Hematopoietic multipotent progenitor cell treated with erythropoietin and hydrocortisone succinate and interleukin-3 and kit ligand, for 15 days (in vitro differentiated cells): ENCODE measurements around the gene CDH22.

Experiments used
- DNase-seq: peaks from one replicate; pipeline ENCODE4 v3.0.0-alpha.2; 2015; ENCODE audit warnings: low spot score

CDH22 gene

DNA sequence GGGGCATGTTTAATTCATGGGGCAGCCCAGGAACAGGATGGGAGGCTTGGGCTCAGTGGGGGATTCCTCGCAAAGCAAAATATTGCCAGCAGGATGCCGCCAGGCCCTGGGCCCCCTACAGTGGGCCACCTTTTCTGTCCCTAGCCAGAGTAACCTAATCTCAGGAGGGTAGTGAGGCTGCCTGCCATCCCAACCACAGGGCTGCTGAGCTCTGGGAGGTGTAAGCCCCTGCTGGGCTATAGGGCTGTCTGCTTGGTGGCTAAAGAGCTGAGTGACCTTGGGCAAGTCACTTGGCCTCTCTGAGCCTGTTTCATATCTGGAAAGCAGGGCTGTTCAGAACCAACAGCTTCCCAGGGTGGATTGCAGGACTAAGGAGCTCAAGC is 35.7 kb upstream of the CDH22 start:
- DNase-seq: no peak

DNA sequence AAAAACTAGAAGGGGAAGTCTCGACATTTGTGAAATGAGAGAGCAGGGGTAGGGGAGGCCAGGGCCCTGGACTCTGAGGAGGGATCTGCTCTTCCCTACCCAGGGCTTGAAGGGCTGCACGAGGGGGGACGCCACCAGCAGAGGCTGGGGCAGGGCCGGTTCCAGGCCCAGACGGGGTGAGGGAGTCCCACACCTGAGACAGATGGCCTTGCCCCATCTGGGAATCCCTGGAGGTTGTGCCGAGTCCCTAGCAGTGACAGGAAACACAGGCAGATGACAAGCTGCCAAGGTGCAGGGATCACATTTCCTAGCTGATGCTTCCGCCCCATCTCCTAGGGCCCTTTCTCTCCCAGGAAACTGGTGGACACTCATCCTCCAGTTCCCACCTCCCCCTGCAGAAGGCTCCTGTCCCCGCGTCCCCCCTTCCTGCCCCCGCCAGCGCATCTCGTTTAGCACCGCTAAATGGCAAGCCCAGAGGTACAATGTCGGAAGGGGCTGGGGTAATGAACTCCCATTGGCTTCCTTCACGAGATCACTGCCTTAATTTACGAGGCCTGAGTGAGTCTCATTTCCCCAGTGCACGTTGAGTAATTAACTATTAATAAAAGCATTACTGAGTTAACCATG is 35.2 kb upstream of the CDH22 start:
- DNase-seq: no peak

DNA sequence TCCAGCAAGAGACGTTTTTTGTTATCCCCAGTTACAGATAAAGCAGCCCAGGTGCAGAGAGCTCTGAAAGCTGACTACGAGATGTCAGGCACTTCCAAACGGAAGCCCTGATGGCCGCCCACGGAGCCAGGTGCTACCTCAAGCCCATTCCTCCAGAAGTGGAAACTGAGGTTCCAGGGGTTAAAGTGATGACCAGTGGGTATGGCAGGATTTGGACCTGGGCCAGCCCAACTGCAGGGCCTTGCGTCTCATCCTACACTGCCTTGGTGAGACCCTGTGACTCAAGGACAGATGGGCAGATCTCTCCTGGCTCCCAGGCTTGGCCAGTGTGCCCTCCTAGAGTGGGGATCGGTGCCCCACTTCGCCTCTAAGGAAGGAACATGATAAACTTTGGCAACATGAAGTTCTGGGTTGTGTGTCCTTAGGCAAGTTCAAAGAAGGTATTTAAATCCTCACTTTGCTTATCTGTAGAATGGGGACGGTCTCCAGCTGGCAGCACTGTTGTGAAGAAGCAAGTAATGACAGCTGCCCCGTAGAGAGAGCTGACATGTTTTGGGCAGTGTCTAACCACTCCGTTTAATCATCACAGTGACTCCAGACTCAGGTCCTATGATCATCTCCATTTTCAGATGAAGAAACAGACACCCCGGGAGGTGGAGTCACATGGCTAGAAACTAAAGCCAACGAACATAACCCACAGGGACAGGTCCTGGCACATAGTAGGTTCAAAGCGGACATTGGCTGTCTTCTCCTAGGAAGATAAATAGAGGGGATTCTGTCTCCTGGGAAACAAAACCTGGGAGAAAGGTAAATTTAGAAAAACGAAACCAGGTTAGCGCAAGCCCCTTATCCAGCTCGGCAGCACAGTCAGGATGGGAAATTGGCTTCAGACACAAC is 34.4 kb upstream of the CDH22 start:
- DNase-seq: no peak

DNA sequence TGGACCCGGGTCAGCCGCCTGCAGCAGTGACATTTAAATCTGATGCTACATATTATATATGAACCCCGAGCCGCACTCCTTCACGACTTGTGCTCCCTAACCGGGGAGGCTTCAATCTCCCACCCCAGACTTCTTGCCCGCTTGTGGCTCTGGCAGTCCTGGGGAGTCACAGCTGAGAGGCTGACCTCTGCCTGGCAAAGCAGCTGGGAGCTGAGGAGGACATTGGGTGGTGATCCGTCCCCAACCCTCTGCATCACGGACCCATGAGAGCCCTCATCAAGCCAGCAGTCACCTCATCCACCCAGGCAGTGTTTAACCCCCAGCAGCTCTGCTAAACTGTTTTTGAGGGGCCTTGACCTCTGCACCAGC is 33.7 kb upstream of the CDH22 start:
- no peak for DNase-seq

DNA sequence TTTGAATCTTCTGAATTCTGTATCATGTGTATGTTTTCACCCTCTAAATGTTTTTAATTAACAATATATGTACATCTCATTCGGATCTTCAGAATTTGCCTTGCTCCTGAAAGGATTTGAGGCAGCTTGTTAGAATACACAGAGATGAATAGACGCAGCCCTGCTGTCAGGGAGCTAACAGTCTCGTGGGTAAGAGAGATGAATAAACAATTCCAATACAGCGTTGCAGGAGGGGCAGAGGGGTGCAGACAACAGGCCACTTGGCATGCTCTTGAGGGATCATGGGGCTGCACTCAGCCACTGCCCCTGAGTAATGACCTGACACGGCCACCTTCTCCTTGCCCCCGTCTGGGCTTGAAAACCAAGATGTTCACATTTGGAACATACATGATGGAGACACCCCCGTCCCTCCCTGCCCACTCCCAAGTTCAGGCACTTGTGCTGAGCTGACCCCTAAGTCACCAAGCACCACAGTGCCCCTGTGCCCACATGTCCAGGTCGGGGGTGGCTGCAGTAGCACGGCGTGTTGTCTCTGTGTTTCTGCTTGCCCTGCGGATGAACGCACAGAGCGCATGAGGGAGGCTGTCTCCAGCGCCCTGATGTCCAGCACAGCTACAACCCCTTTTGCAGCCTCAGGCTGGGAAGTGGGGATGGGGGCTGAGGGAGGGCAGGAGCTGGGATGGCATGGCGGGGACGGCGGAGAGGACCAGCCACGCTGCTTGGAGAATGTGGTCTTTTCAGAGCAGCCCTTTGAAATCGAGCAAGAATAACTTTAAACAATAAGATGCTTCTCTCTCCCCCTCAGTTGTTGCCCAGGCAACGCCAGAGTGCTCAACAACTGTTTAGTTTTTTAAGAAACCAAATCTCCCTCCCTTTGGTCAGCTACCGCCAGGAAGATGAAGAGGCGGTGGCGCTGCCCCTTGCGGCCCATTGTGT is 33.0 kb upstream of the CDH22 start:
- no peak for DNase-seq

DNA sequence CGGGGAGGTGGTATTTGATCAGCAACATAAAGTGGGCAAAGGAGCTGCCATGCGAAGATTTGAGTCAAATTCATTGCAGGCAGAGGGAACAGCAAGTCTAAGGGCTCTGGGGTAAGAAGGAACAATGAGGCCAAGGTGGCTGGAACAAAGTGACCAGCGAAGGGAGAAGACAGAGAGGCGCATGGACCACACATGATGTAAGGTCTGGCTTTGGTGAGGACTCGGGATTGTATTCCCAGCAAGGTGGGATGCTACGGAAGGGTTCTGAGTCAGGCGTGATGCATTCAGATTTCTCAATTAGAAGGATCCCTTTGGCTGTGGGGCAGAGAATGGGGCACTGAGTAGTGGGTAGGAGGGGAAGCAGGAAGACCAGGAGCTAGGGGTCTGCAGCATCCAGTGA is 30.7 kb upstream of the CDH22 start:
- DNase-seq: no peak

DNA sequence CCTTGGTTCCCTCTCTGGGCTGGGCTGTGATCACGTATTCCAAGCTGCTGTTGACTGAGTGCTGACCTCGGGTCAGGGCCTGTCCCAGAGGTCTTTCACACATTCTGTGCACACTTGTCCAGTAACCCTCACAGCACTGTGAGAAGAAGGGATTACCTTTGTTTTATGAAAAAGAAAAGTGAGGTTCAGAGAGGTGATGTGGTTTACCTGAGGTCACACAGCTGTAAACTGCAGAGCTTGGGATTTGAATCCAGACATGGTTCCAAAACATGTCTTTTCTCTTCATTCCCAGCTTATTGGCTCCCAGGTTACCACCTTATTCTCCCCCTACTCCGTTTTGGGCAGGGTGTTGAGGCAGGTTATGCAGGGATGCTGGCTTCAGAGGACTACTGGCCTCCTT is 28.4 kb upstream of the CDH22 start:
- no peak for DNase-seq

DNA sequence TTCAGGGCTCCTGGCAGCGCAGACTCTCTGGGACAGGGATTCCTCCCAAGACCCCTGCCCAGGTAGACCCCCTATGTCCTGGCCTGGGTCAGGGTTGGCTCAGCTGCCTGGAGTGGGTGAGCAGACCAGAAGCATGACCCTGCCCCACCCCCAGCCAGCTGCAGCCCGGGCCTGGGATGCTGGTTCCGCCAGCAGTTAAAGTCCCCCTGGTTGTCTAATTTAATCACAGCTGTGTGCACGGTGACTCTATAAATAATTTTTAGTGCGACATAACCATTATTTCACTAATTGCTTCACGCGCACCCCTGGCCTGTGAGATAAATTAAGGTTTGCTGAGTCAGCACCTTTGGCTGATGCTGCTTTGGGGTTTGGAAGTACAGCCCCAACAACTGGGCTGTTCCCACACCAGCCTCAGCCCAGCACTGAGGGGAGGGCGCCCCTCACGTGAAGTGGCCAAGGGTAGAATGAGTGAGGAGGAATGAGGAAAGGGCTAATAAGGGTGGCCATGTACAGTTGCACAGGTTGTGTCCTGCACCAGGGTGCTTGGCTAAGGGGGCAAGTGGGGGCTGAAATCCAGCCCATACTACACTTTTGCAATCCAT is 26.1 kb upstream of the CDH22 start:
- DNase-seq: no peak

DNA sequence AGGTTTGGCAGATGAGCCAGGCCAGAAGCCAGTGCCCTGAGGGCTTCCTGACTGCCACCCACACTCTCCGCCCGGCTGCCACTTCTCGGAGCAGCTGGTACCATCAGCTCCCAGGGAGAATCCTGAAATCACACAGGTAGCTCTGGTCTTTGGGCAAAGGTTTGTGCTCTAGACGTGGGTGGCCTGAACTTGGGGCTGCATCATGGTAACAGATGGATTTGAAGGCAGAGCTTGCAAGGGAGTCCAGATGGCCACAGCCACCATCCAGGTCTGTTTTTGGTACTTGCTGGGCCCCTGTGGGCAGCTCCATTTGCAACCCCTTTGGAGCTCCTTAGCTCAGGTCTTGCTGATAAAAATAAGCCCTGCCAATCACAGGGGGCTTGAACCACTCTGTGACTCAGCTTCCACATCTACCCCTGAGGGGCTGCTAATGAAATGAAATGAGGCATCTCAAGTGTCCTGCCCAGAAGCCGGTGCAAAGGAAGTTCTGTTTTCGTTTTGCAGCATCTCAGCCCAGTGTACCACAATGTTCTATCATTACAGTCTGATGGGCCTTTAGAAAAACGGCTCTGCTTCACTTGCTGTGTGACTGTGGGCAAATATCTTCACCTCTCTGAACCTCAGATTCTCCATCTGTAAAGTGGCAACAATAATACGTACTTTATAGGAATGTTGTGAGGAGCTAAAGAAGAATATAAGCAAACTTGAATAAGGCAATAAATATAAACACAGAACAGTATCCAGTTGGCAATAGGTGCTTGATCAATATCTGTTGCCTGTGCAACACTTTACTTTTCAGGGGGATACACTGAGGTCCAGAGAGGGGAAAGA is 25.1 kb upstream of the CDH22 start:
- DNase-seq: no peak

DNA sequence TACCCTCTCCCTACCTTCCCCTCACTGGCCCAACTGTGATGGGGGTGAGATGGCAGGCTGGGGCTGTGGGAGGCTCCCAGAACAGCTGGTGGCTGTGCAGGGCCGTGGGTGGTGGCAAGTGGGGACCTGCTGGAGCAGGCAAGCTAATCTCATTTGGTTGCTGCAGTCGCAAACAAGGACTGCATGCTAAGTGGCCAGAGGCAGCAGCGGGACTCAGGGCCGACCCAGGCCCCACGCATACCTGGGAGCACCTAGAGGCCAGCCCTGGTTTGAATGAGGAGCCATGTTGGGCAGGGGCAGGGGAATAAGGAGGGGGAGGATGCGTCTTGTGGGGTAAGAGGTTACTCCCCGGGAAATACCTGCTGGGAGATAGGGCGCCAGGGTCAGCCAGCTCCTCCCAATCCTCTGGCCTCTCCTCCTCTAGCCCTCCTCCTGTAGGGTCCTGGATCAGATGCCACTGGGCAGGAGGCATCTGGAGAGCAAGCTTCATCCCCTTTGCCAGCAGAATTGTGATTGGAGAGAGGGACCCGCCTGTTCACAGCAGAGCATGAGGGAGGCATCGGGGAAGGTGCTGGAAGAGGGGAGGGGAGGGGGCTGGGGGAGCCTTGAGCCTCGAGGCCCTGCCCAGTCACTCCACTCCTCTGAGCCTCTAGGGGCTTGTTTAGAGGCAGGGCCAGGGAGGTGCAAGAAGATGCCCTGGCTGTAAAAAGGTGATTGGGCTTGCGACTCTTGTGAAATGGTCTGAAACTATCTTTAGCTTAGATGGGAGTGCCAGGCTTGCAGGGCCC is 24.3 kb upstream of the CDH22 start:
- DNase-seq: no peak

DNA sequence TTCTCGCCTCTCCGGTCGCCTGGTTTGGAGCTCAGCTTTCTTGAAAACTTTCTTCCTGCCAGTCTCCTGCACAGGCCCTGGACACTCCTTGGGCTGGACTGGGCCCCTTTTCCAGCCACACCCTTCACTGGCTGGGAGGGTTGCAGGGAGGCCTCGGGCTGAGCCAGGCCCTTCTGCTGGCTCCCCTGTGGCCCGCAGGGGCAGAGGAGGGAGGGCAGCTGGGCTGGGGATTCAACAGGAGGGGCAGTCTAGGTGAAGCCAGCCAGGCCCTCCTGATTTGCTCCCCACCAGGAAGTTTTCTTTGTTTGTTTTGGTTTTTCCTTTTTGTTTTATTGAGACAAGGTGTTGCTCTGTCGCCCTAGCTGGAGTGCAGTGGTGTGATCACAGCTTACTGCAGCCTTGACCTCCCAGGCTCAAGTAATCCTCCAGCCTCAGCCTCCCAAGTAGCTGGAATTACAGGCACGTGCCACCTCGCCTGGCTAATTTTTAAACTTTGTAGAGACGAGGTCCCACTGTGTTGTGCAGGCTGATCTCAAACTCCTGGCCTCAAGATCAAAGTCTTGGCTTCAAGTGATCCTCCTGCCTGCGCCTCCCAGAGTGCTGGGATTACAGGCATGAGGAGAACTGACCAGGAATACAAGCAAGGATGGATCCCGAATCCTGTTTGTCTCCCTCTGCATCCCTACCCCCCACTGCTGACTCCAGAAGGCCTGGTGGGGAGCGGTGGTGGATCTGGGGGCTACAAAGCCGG is 23.5 kb upstream of the CDH22 start:
- no peak for DNase-seq

DNA sequence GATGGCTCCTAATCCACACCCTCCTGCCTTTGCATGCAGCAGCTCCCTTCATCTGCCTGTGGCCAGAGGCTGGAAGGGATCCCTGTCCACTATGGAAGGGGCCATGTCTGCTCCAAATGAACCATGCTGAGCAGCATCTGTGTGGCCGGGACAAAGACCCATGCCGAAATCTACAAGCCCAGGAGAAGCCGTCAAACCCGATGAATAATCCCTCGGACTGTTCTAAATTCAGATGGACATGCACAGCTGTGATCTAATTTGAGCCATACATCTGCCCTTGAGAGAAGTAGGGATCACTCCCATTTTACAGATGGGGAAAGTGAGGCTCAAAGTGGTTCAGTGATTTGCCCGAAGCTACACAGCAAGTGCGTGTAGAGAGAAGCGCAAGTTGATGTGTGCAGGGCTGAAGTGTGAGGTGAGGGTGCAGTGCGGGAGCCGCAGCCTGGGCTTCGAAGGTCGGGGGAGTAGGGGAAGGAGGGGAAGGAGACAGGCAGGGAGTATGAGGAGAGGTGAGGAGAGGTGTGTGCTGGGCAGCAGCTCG is 22.6 kb upstream of the CDH22 start:
- DNase-seq: no peak

DNA sequence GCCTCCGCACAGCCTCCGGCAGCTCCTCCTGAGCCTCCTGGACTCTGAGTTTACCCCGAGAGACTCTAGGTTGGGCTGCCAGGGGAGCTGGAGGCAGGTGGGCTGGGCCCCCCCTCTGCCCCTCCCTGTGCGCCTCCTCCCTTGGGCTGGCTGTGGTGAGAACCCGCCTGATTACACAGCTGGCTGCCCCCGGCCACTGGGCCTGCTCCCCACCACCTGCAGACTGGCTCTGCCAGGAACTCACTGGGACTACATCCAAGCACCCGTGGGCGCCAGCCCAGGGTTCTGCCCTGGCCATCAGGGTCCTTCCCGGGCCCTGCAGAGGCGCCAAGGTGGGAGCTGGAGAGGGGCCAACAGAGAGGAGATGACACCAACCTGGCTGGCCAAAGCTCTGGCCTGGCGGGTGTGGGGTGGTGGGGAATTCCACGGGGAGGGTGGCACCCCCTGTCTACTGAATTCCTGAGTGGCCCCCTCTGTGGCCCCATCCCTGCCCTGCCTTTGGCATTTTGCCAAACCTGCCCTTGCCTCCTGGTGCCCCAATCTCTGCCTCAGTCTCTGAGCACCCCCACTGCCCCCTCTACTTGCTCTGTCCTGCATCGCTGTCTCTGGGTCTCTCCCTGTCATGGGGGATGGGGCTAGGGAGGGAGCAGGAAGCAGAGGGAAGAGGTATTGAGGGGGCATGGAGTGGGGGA is 21.9 kb upstream of the CDH22 start:
- DNase-seq: no peak

DNA sequence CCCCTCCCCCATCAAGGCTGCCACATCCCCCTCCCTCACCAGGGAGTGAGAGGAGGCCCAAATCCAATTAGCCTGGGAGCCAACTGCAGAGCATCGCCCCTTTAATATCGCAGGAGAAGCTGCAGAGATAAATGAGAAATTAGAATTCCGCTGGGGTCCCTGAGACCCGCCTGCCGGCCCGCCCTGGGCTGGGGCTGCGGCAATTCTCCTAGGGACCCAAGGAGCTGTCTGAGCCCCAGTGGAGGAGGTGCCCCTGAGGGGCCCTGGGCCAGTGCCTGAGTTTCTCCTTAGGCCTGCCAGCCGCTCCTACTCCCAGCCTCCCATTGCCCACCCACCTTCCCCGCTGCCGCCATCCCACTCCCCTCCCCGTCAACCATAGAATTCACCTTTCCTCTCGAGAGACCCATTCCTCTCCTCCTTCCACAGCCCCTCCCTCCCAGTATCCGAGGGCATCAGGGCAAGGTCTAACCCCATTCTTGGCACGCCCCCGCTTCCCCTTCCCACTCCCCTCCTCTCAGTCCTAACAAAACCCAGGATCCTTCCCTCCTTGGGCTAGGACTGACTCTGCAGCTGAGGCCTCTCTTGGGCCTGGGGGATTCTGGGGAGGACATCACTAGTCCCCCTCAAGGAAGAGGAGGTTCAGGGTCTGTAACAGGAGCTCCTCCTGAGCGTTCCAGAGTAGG is 20.0 kb upstream of the CDH22 start:
- DNase-seq: no peak

DNA sequence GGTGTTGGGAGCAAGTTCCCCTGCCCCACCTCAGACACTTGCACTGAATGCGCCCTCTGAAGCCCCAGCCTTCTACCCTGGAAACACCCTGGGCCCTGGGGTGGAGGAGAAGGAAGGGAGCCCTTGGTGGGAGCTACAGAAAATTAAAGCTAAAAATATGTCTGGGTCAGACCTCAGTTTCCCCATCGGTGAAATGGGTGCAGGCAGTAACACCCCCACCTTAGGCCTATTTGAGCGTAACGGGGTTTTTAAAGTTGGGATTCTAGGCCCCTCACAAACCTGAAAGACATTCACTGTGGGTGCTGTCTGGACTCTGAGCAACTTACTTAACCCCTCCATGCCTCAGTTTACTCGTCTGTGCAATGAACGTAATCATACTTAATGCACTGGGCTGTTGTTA is 19.3 kb upstream of the CDH22 start:
- DNase-seq: no peak

DNA sequence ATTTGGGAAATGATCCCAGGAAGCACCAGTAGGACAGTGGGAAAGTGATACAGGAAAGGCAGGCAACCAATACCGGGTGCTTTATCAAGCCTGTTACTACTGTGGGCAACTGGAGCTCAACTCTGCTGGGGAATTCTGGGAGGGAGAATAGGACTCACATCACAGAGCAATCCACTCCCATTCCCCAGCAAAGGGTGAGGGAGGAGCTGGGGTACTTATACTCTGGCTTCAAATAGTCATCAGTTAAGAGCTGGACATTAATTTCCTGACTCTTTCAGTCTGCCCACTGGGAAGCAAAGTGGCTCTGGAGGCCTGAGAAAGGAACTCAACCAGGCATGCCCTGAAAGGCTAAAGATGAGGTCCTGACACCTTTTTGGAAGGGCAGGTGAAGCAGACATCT is 17.5 kb upstream of the CDH22 start:
- DNase-seq: no peak

DNA sequence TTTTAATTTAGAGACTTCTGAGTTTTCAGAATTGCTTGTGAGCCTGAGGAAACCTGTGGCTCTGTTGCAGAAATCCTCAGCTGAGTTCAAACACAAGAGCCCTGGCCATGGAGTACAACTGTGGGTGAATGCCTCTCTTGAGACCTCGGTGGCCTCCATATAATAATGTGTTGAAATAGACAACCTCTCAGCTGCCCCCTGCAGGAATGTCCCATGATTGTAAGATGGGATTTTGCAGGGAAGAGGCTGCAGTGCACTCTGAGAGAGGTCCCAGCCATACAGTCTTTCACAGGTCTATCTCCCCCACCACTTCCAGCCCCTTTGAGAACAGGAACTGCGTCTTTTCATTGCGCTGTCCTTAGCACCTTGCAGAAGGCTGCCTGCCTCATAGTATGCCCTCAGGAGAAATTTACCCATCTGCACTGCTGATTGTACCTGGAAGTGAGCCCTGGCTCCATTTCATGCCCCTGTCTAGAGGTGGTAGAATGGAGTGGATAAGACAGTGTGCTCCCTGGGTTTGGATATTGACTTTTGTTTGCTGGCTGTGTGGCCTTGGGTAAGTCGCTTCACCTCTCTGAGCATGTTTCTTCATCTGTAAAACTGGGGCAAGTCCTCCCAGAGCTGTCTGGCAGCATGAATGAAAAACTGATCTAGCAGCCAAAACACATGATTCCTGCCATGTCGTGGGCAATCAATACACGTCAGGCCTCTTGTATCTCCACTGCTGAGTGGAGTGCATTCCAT is 16.8 kb upstream of the CDH22 start:
- DNase-seq: no peak

DNA sequence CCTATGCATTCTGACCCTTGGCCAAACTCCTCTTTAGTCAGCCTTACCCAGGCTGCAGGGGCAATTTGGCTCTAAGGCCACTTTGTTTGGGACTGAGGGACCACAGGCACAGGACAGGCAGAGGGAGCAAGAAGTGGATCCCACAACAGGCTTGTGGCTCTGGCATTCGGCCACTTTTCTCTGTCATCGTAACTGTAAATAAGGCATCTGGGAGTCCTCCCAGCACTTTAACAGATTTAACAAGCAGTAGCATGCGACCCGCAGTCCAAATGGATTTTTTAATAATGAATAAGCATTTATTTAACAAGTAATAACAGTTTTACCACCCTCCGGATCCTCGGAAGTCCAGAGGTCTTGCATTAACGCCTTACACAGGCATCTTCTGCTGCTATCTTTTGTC is 16.1 kb upstream of the CDH22 start:
- no peak for DNase-seq
